Amniotic stem cell (primary cell): ENCODE results near the gene NFIC.

Experiments used
- DNase-seq: peaks from one replicate; lab custom pipeline; 2025; lab: John Stamatoyannopoulos, UW

The NFIC gene

DNA sequence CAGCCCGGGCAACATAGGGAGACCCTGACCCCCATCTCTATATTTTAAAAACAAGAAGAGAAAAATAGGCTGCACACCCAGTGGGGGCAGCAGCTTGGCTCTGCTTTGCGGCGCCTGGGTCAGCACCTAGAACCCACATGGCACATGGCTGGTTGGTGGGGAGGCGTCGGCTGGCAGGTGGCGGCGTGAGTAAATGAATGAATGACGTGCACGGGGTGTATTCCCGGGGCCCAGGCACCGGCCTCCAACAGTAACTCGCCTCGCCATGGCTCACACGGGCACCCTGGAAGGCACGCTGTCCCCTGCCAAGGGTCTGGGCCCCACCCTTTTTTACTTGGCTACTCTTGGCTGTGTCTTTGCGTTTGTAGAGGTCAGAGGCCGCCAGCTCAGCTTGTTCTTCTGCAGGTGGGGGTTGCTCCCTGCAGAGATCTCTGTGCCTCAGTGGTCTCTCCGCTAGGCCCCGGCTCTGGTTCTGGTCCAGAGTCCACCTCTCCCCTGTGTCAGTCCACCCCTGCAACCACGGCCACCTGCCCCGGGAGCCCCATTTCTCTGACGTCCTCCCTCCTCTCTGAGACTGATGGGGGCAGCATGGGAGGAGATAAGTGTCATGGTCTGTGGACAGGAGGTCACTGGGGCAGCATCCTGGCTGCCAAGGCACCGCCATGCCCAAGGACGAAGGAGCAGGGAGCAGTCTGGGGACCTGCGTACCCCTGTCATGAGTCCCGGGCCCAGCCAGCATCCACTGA, 145.3 kb downstream of the NFIC start:
- DNase-seq: no peak

DNA sequence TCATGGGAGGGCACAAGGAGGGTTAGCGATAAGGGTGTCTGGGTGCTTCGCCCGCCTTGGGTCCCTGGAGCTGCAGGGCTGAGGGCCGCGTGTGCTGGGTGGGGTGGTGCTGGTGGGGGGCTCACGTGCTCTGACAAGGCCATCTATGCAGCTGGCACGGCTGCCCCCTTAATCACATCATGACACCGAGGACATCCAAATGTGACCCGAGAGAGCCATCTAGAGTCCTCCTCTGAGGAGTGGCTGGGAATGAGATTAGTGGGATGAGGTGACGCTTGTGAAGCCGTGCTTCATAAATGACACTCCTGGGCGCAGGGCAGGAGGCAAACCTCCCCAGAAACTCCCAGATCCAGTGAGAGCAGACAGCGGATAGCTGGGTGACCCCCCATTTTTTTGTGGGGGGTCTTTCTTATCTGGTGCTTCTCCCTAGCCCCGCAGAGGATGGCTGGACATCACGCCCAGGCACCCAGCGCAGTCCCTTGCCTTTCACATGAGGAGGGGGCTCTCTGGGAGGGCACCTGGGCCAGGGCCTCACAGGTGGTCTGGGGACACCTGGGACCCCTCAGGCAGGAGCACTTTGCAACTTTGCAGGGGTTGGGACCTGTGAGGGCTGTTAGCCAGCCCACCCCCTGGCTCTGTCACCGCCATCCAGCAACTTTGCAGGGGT, 146.3 kb downstream of the NFIC start:
- DNase-seq: no peak

DNA sequence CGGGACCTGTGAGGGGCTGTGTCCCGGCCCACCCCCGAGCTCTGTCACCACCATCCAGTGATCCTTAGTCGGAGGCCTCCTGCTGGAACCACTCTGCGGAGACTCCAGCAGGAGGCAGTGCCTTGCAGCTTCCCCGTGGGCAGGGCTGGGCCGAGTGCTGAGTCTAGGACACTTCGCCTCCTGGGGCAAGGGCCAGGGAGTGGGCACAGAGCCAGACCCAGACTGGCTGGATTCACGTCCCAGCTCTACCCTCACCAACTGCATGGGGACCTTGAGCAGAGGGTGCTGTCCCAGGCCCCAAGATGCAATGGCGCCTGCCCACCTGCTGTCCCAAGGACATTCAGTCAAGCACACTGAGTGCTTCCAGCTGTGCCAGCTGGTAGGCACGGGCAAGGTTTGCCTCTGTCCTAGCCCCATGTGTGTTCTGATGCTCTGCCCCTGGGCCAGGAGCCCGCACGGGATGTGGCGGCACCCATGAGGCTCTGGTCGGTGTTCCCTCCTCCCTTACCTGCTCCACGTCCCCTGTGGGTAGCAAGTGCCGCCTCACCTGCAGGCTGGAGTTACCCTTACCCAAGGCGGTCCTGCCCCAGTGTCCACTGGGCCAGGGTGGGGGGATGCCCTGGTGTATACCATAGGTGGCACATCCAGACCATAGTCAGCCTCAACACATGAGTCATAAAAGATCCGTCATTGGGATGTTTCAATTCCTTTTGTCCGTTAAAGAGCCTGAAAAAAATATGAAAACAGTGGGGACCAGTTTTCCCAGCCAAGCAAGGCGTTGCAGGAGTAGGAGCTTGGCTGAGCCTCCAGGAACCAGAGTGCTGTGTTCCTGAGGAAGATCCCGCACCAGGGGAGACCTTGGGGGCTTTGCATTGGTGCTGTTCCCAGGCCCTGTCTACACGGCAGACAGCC, 147.1 kb downstream of the NFIC start:
- no peak for DNase-seq

DNA sequence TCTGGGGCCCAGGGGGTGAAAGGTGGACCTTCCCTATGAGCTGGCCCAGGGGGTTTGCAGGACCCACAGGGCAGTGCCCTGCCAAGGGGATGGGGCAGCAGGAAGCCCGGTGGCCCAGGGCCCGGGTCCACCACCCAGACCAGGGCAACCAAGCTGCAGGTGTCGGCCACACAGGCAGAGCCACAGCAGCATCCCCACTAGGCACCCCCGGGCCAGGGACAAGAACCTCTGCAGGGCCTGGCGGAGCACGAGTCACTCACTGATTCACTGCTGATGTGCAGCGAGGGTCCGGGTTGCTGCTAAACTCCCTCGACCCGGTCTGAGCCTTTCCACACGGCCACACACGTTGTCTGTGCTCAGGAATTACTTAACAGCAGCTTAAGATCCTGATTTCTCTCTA, 148.5 kb downstream of the NFIC start:
- DNase-seq: no peak

DNA sequence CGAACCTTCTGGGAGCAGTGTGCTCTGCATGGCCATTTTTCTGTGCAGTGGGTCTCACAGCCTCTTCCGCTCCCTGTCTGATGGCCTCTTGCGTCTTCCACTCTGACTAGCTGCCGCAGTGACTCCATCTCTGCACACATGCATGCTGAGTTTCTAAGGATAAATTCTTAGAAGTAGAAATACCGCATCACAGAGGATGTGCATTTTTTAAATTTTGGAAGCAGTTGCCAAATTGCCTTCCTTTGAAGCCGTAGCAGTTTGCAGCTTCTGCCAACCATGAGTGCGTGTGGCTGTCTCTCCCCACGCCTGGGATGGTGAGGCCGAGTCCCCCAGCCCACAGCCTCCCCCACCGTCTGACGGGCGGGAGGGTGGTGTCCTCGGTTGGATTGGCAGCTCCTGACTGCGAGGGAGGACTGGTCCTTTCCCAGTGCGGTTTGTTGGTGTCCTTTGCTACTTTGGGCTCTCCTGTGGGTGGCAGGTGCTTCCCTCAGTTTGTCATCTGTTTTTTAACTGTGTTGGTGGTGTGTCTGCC, 149.6 kb downstream of the NFIC start:
- no peak for DNase-seq

DNA sequence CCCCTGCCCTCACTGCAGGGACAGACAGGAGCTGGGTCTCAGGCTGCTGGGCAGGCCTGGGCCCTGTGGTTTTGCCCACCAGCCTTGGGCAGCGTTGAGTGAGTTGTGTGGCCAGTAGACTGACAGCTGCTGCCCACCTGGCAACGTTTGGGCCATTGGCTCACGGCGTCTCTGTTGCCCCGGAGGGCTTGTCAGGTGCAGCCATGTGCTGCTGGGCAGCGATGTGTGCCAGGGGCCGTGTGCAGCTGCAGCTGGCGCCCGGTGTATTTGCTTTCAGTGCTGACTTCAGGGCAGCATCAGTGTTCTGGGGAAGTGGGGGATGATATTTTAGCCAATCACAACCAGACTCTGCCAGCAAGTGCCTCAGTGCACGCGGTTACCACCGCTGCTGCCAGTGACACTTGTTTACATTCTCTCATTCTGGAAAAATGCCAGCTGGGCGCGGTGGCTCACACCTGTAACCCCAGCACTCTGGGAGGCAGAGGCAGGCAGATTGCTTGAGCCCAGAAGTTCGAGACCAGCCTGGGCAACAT, 150.4 kb downstream of the NFIC start:
- no peak for DNase-seq

DNA sequence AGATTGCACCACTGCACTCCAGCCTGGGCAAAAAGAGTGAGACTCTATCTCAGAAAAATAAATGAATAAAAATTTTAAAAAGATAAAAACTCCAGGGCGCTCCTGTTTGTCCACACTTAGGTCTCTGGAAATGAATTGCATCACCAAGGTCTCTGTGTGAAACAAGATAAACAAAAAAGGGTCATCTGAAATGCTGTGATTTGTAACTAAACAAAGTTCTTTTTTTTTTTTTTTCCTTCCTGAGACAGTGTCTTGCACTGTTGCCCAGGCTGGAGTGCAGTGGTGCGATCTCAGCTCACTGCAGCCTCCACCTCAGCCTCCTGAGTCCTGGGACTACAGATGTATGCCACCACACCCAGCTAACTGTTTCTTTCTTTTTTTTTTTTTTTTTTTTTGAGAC, 151.3 kb downstream of the NFIC start:
- DNase-seq: no peak

DNA sequence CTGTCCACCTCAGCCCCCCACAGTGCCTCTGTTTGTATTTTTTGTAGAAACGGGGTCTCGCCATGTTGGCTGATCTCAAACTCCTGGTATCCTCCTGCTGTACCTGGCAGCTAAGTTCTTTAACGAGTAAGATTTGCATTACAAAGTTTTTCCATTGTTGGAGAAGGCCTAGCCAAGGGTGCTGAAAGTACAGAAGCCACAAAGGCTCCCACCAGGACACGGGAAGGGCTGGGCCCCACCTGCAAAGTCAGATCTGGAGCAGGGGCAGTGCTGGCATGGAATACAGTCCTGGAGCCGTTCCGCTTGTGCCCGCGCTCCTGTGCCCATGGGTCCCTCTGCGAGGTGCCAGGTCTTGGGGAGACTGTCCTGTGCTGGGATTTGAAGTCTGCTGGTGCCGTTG, 151.9 kb downstream of the NFIC start:
- DNase-seq: no peak

DNA sequence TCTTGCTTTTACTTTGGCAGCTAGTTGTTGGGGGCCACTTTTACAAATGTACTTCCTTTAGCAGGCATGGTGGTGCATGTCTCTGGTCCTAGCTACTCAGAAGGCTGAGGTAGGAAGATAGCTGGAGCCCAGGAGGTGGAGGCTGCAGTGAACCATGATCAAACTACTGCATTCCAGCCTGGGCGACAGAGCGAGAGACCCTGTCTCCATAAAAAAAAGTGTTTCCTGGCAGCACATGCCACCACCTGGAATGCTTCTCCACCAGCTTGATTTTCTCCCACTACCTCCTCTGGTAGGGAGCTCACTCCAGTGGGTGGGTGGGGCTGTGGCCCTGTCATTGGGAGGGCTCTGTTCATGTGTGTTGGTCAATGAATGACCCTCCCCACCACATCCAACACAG, 152.3 kb downstream of the NFIC start:
- DNase-seq: no peak
